Progenitor cell of endocrine pancreas (in vitro differentiated cells): ENCODE results near the gene ERN1. TPM values are rescaled to one million over a fixed set of nuclear protein-coding genes. Genes with fewer than 3 reads are reported as not detected.
"Not testable (repeated sequence)": the region's sequence is repeated elsewhere in the genome, so short reads cannot be mapped to it uniquely, and the experiment has no call there.

ENCODE experiments used
- DNase-seq: peaks from one replicate; pipeline ENCODE4 v3.0.0; 2021; ENCODE audit warnings: low spot score; ENCODE audit not compliant: unreplicated experiment
- H3K27ac Mint-ChIP-seq: 2 replicates; pipeline ENCODE4 v1.8.0; 2021; ENCODE audit warnings: mild to moderate bottlenecking, moderate library complexity, mixed read lengths
- H3K27me3 Mint-ChIP-seq: 2 replicates; pipeline ENCODE4 v1.8.0; 2021; ENCODE audit warnings: mixed read lengths
- H3K36me3 Mint-ChIP-seq: 2 replicates; pipeline ENCODE4 v1.8.0; 2022; ENCODE audit warnings: mixed read lengths; ENCODE audit not compliant: insufficient read depth
- H3K4me1 Mint-ChIP-seq: 2 replicates; pipeline ENCODE4 v1.8.0; 2021; ENCODE audit warnings: low read depth, mixed read lengths
- H3K4me3 Mint-ChIP-seq: 2 replicates; pipeline ENCODE4 v1.8.0; 2021; ENCODE audit warnings: low read depth, mild to moderate bottlenecking, moderate library complexity, mixed read lengths
- H3K9me3 Mint-ChIP-seq: 2 replicates; pipeline ENCODE4 v1.8.0; 2021; ENCODE audit warnings: low read depth, mixed read lengths
- total RNA-seq: library from RNA; stranded (reverse); gene quantifications from 2 replicates; pipeline ENCODE4 v1.2.1, GENCODE V29; 2021
- TF ChIP-seq, protein P1 (sequence below): fragments of 200-600 bp; sonication (generic); IDR thresholded peaks from one replicate; pipeline ENCODE4 v1.5.0; 2021; ENCODE audit warnings: antibody characterized with exemption, mild to moderate bottlenecking; ENCODE audit not compliant: unreplicated experiment

Gene ERN1
- total RNA-seq, 1 donor from 2014 or later = 43.1 TPM

GRCh38 chr17:64024781-64025731, 104.9 kb downstream of the ERN1 start:
- H3K36me3 Mint-ChIP-seq = no peaks in the 10 kb centered on the region
- H3K4me1 Mint-ChIP-seq = peaks cover 27% of the 10 kb centered on the region
- H3K9me3 Mint-ChIP-seq = no peaks in the 10 kb centered on the region
- H3K4me3 Mint-ChIP-seq = no peak overlapping the region
- peak overlapping the region; percentile 60 for H3K27ac Mint-ChIP-seq
- no peak for DNase-seq
- peaks cover 7% of the 10 kb centered on the region for H3K27me3 Mint-ChIP-seq
- TF ChIP-seq, protein P1, sequence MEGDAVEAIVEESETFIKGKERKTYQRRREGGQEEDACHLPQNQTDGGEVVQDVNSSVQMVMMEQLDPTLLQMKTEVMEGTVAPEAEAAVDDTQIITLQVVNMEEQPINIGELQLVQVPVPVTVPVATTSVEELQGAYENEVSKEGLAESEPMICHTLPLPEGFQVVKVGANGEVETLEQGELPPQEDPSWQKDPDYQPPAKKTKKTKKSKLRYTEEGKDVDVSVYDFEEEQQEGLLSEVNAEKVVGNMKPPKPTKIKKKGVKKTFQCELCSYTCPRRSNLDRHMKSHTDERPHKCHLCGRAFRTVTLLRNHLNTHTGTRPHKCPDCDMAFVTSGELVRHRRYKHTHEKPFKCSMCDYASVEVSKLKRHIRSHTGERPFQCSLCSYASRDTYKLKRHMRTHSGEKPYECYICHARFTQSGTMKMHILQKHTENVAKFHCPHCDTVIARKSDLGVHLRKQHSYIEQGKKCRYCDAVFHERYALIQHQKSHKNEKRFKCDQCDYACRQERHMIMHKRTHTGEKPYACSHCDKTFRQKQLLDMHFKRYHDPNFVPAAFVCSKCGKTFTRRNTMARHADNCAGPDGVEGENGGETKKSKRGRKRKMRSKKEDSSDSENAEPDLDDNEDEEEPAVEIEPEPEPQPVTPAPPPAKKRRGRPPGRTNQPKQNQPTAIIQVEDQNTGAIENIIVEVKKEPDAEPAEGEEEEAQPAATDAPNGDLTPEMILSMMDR = no peak

- Mint-ChIP-seq H3K27me3 (peaks cover 10% of the 10 kb centered on the region), H3K9me3 (no peaks in the 10 kb centered on the region), H3K36me3 (no peaks in the 10 kb centered on the region), H3K27ac (peak overlapping the region; percentile 60), H3K4me3 (no peak overlapping the region), H3K4me1 (peaks cover 31% of the 10 kb centered on the region)
- DNase-seq = no peak
- TF ChIP-seq, protein P1 = no peak
Observed at GRCh38 chr17:64024215-64024654, 105.7 kb downstream of the ERN1 start.

GRCh38 chr17:64022611-64023063, 107.3 kb downstream of the ERN1 start:
- DNase-seq = no peak
- Mint-ChIP-seq H3K9me3 (no peaks in the 10 kb centered on the region), H3K27me3 (peaks cover 10% of the 10 kb centered on the region), H3K4me3 (no peak overlapping the region), H3K4me1 (peaks cover 31% of the 10 kb centered on the region), H3K27ac (peak overlapping the region; percentile 82), H3K36me3 (no peaks in the 10 kb centered on the region)
- TF ChIP-seq, protein P1 = no peak

DNA sequence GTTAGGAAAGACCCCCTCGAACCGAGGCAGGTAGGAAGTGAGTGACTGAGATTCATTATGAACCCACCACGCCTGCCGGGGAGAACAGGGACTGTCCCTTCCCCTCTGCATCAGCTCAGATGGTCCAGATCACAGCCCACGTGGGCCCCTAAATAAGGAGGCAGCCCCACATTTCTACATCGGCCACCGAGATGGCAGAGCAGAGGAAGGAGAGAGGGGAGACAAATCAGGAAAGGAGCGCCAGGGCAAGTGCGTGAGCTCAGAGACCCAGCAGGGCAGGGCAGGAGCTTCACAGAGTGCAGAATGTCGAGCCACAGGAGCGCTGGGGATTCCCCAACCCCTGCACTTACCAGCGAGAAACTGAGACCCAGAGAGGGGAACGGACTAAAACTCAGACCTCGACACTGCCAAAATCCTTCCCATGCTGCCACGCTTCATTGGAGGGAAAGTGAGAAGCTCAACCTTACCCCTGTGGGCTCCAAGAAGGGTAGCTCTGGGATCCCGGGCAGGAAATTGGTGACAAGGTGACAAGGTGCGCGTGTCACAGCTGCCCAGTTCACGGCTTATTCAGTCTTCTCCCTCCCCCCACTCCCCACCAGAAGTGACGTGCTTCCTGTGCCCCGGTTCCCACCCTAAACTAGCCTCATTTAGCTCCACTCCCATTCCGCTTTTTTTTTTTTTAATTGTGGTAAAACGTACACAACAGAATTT, 109.7 kb downstream of the ERN1 start, which contains the start of gene ICAM2:
TSS of gene ICAM2 (minus strand) at position 578 of the 711 bp plus-strand sequence. CDS start 13,942 bp downstream, outside the sequence.
- H3K9me3 Mint-ChIP-seq = no peaks in the 10 kb centered on the region
- peak within 1 kb of the TSS; percentile 50 for H3K4me3 Mint-ChIP-seq
- H3K27me3 Mint-ChIP-seq = peaks cover 13% of the 10 kb centered on the region
- TF ChIP-seq, protein P1 = no peak
- H3K36me3 Mint-ChIP-seq = no peaks in the 10 kb centered on the region
- peaks cover 24% of the 10 kb centered on the region for H3K4me1 Mint-ChIP-seq
- no peak for DNase-seq
- peak within 1 kb of the TSS; percentile 6 for H3K27ac Mint-ChIP-seq

GRCh38 chr17:64019551-64019961, 110.4 kb downstream of the ERN1 start:
- H3K36me3 Mint-ChIP-seq, H3K4me3 Mint-ChIP-seq, DNase-seq, H3K9me3 Mint-ChIP-seq, H3K27ac Mint-ChIP-seq: not testable (repeated sequence)
- peaks cover 15% of the 10 kb centered on the region for H3K27me3 Mint-ChIP-seq
- peaks cover 21% of the 10 kb centered on the region for H3K4me1 Mint-ChIP-seq
